HG03469 (cell line): ENCODE results near the gene ALDH18A1.
"Not testable (repeated sequence)": the region's sequence is repeated elsewhere in the genome, so short reads cannot be mapped to it uniquely, and the experiment has no call there.

Experiments
- ATAC-seq: cut with Tn5 transposase; IDR thresholded peaks from one replicate; pipeline ENCODE4 v1.9.1; 2021; ENCODE audit warnings: mild to moderate bottlenecking, moderate library complexity, moderate number of reproducible peaks; ENCODE audit not compliant: unreplicated experiment

Gene ALDH18A1

GRCh38 chr10:95656291-95657164, at the start of gene ALDH18A1:
ALDH18A1 (minus strand) TSS chr10:95656711; CDS start chr10:95653377, 3,334 bp downstream.
- ATAC-seq, result peak; percentile 83

GRCh38 chr10:95698415-95698814, 41.9 kb upstream of the ALDH18A1 start:
- no peak for ATAC-seq

GRCh38 chr10:95697429-95697828, 40.9 kb upstream of the ALDH18A1 start:
- no peak for ATAC-seq

DNA sequence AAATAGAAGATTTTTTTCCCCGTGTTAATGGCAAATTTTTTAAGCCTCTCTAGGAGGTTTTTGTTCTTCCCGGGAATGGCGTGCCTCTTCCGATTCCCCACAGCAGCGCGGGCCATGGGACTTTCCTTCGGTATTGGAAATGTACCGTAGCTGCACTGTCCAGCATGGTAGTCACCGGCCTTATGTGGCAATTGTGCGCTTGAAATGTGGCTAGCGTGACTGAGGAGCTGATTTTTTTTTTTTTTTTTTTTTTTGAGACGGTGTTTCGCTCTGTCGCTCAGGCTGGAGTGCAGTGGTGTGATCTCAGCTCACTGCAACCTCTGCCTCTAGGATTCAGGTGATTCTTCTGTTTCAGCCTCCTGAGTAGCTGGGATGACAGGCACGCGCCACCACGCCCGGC, 38.2 kb upstream of the ALDH18A1 start:
- no peak for ATAC-seq

DNA sequence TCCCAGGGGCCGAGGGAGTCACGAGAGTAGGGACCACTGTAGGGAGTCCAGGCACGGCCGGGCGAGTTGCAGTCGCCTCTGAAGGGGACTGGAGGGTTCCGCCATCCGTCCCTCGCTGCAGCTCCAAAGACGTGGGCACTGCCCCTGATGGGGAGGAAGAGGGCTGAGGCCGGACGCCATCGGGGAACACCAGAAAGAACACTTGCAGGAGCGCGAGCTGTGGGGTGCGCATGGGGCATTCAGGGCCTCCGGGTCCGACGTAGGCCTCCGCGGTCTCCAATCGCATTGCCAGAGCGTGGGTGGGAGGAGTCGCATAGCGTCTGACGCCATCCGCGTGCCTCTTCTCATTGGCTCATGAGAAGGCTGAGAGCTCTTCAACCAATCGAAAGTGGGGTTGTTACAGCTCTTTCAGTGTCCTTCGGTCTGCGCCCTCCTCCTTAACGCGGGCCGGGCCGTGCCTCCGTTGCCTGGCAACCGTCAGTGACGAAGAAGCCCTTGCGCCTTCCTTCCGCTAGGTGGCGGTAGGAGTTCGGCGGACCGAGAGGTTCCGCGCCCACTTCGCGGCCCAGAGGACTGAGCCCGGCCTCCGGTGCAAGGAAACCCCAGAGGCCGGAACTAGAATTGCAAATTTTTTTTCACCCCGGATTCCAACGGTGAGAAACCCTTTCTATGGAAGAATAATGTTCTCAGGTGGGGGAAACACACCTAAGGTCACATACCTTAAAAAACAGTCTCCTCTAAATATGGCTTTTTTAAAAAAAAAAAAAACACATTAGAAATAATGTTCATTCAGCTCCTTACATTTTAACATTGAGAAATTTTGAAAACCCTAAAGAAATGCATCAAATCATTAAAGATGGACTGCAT, 37.4 kb upstream of the ALDH18A1 start, which contains the start of gene TCTN3:
Gene TCTN3, minus strand, starts transcription at position 260 of the 867 bp plus-strand sequence. Its CDS starts 28 bp downstream, at position 232.
- peak; percentile 95 for ATAC-seq

- ATAC-seq, result no peak
These were observed 36.7 kb upstream of the ALDH18A1 start for GRCh38 chr10:95693071-95693667.

DNA sequence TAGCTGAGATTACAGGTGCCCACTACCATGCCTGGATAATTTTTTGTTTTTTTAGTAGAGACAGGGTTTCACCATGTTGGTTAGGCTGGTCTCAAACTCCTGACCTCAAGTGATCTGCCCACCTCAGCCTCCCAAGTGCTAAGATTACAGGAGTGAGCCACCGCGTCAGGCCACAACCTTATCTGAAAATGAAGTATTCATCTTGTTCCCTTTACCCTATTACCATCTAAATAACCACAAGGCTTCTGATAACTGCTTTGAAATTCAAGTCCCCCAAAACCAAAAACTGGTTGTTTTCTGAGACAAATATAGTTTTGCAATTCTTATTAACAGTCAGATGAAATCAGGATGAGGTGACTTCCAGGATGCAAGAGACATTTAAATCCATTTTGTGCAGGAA, 34.8 kb upstream of the ALDH18A1 start:
- no peak for ATAC-seq

- ATAC-seq, result no peak
These were observed 32.1 kb upstream of the ALDH18A1 start for GRCh38 chr10:95688648-95689047.

- ATAC-seq, result no peak
These were observed 27.5 kb upstream of the ALDH18A1 start for GRCh38 chr10:95683966-95684365.

GRCh38 chr10:95675403-95676116, 19.0 kb upstream of the ALDH18A1 start:
- ATAC-seq, result no peak

- ATAC-seq, result no peak
These were observed 18.1 kb upstream of the ALDH18A1 start for GRCh38 chr10:95674643-95675042.

- ATAC-seq, result not testable (repeated sequence)
These were observed 16.1 kb upstream of the ALDH18A1 start for GRCh38 chr10:95672641-95673040.

- no peak for ATAC-seq
These were observed 8.0 kb upstream of the ALDH18A1 start for GRCh38 chr10:95664543-95664942.

- ATAC-seq, result no peak
These were observed 7.0 kb upstream of the ALDH18A1 start for GRCh38 chr10:95663496-95663895.

- no peak for ATAC-seq
These were observed 5.3 kb upstream of the ALDH18A1 start for GRCh38 chr10:95661818-95662217.

DNA sequence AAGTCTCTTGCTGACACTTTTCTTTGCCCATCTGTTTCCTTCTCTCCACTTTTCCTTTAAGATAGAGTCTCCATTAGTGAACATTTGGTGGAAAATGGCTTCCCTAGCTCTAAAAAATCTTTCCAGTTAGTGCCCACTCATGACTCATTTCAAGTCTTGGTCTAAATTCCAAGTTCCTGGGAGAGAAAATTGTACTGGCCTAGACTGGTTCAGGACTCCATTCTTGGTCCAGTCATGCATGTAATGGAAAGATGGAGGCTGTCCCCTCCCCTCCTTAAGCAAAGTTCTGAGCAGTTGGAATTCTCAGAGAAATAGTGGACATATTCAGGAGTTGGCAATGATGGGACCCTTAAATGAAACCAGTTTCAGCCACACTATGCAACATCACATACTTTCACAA, 3.8 kb upstream of the ALDH18A1 start:
- ATAC-seq, result no peak

- ATAC-seq, result no peak
These were observed 739 bp upstream of the ALDH18A1 start for GRCh38 chr10:95657250-95657649.

- ATAC-seq, result no peak
These were observed 780 bp downstream of the ALDH18A1 start for GRCh38 chr10:95655571-95656290.

GRCh38 chr10:95653895-95654294, 2.6 kb downstream of the ALDH18A1 start:
- ATAC-seq, result no peak
